ENCODE data around the gene NRDE2. TPM values are rescaled to one million over a fixed set of nuclear protein-coding genes. Genes with fewer than 3 reads are reported as not detected.

The NRDE2 gene
- total RNA-seq, 1 experiment from 2014 or later = 12.1 TPM

DNA sequence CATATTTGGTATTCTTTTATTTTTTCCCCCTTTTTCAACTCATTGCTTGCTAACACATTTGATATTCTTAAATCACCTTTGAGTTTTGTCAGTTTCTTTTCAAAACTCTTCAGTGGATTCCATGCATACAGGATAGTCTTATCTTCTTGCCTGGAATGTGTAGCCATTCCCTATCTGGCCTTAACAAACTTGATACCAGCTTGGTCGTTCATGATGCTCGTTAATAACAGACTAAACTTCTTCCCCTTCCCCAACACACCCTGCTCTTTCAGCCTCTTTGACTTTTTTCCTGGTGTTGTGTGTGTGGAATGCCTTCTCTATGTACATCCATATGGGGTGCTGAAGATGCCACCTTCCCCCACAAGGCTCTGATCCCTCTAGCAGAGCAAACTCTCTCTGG, 47.4 kb upstream of the NRDE2 start:
- Mint-ChIP-seq H3K4me1 (peaks cover 2% of the 10 kb centered on the region), H3K9me3 (no peaks in the 10 kb centered on the region), H3K4me3 (no peak overlapping the region), H3K27ac (no peak overlapping the region), H3K27me3 (ENCODE audit: low read depth) (no peaks in the 10 kb centered on the region; the same call in 1 of the 2 replicates), H3K36me3 (no peaks in the 10 kb centered on the region)
- ChIA-PET POLR2A (interaction anchor here (0.6 to 0.7 kb wide), 2 partner anchors 146 to 326 kb away, joined by 4 read pairs; no protein-coding TSS in a partner anchor), CTCF (interaction anchor here (0.7 to 1.0 kb wide), 2 partner anchors 188 to 379 kb away, joined by 3 read pairs; no protein-coding TSS in a partner anchor)
- ATAC-seq (no peak), DNase-seq (ENCODE audit: low spot score) (no peak)
- TF ChIP-seq KAT7 (CRISPR knock-in tag; IDR thresholded peaks at IDR 0.05; ENCODE audit: borderline replicate concordance) = no peak
- no peak for TF ChIP-seq NFATC4 (CRISPR knock-in tag; IDR thresholded peaks at IDR 0.05)
- no peak for TF ChIP-seq ETV6 (CRISPR knock-in tag; IDR thresholded peaks at IDR 0.05)
- no peak for TF ChIP-seq CREM (CRISPR knock-in tag; IDR thresholded peaks at IDR 0.05)
- no peak for TF ChIP-seq FOXK1 (CRISPR knock-in tag; IDR thresholded peaks at IDR 0.05)
- TF ChIP-seq, protein P1, sequence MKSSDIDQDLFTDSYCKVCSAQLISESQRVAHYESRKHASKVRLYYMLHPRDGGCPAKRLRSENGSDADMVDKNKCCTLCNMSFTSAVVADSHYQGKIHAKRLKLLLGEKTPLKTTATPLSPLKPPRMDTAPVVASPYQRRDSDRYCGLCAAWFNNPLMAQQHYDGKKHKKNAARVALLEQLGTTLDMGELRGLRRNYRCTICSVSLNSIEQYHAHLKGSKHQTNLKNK (CRISPR knock-in tag; IDR thresholded peaks at IDR 0.05) = no peak
- TF ChIP-seq ZNF232 (CRISPR knock-in tag; IDR thresholded peaks at IDR 0.05) = no peak
- TF ChIP-seq ELF4 (CRISPR knock-in tag; IDR thresholded peaks at IDR 0.05; ENCODE audit: low read depth) = no peak
- no peak for TF ChIP-seq ATF1 (CRISPR knock-in tag; IDR thresholded peaks at IDR 0.05)
- no peak for TF ChIP-seq NFE2L1 (CRISPR knock-in tag; IDR thresholded peaks at IDR 0.05)
- TF ChIP-seq, protein P2, sequence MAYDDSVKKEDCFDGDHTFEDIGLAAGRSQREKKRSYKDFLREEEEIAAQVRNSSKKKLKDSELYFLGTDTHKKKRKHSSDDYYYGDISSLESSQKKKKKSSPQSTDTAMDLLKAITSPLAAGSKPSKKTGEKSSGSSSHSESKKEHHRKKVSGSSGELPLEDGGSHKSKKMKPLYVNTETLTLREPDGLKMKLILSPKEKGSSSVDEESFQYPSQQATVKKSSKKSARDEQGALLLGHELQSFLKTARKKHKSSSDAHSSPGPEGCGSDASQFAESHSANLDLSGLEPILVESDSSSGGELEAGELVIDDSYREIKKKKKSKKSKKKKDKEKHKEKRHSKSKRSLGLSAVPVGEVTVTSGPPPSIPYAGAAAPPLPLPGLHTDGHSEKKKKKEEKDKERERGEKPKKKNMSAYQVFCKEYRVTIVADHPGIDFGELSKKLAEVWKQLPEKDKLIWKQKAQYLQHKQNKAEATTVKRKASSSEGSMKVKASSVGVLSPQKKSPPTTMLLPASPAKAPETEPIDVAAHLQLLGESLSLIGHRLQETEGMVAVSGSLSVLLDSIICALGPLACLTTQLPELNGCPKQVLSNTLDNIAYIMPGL (CRISPR knock-in tag; IDR thresholded peaks at IDR 0.05) = no peak
- TF ChIP-seq ESRRA (CRISPR knock-in tag; IDR thresholded peaks at IDR 0.05; ENCODE audit: borderline replicate concordance) = no peak
- TF ChIP-seq EMX1 (CRISPR knock-in tag; IDR thresholded peaks at IDR 0.05) = no peak
- no peak for TF ChIP-seq CREB1 (CRISPR knock-in tag; IDR thresholded peaks at IDR 0.05)
- no peak for TF ChIP-seq MXD4 (CRISPR knock-in tag; IDR thresholded peaks at IDR 0.05; ENCODE audit: borderline replicate concordance)
- TF ChIP-seq, protein P3, sequence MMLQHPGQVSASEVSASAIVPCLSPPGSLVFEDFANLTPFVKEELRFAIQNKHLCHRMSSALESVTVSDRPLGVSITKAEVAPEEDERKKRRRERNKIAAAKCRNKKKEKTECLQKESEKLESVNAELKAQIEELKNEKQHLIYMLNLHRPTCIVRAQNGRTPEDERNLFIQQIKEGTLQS (CRISPR knock-in tag; conservative IDR thresholded peaks at IDR 0.05) = no peak
- TF ChIP-seq, protein P4, sequence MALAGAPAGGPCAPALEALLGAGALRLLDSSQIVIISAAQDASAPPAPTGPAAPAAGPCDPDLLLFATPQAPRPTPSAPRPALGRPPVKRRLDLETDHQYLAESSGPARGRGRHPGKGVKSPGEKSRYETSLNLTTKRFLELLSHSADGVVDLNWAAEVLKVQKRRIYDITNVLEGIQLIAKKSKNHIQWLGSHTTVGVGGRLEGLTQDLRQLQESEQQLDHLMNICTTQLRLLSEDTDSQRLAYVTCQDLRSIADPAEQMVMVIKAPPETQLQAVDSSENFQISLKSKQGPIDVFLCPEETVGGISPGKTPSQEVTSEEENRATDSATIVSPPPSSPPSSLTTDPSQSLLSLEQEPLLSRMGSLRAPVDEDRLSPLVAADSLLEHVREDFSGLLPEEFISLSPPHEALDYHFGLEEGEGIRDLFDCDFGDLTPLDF (CRISPR knock-in tag; IDR thresholded peaks at IDR 0.05) = no peak
- no peak for TF ChIP-seq CBFB (CRISPR knock-in tag; IDR thresholded peaks at IDR 0.05; ENCODE audit: low read depth)

DNA sequence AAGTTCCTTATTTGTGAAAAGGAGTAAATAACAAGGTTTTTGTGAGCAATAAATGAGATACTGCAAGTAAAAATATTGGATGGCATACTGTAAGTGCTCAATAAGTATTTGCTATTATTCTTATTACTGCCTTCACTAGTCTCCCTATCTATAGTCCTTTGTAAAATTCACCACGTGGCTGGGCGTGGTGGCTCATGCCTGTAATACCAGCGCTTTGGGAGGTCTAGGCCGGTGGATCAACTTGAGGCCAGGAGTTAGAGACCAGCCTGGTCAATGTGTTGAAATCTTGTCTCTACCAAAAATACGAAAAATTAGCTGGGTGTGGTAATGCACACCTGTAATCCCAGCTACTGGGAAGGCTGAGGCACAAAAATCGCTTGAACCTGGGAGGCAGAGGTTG, 46.5 kb upstream of the NRDE2 start:
- no peak overlapping the region for H3K4me3 Mint-ChIP-seq
- POLR2A ChIA-PET = interaction anchor here (0.7 kb wide), 1 partner anchor 23 kb away, joined by 6 read pairs; no protein-coding TSS in a partner anchor
- H3K27me3 Mint-ChIP-seq (ENCODE audit: low read depth) = no peaks in the 10 kb centered on the region
- CTCF ChIA-PET = interaction anchor here (1.0 kb wide), 1 partner anchor 380 kb away, joined by 3 read pairs; no protein-coding TSS in a partner anchor
- no peaks in the 10 kb centered on the region for H3K4me1 Mint-ChIP-seq
- TF ChIP-seq, protein P5, sequence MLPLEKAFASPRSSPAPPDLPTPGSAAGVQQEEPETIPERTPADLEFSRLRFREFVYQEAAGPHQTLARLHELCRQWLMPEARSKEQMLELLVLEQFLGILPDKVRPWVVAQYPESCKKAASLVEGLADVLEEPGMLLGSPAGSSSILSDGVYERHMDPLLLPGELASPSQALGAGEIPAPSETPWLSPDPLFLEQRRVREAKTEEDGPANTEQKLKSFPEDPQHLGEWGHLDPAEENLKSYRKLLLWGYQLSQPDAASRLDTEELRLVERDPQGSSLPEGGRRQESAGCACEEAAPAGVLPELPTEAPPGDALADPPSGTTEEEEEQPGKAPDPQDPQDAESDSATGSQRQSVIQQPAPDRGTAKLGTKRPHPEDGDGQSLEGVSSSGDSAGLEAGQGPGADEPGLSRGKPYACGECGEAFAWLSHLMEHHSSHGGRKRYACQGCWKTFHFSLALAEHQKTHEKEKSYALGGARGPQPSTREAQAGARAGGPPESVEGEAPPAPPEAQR (CRISPR knock-in tag; IDR thresholded peaks at IDR 0.05) = no peak
- no peak for TF ChIP-seq NFYB (CRISPR knock-in tag; conservative IDR thresholded peaks at IDR 0.05; ENCODE audit: low read depth)
- TF ChIP-seq, protein P6, sequence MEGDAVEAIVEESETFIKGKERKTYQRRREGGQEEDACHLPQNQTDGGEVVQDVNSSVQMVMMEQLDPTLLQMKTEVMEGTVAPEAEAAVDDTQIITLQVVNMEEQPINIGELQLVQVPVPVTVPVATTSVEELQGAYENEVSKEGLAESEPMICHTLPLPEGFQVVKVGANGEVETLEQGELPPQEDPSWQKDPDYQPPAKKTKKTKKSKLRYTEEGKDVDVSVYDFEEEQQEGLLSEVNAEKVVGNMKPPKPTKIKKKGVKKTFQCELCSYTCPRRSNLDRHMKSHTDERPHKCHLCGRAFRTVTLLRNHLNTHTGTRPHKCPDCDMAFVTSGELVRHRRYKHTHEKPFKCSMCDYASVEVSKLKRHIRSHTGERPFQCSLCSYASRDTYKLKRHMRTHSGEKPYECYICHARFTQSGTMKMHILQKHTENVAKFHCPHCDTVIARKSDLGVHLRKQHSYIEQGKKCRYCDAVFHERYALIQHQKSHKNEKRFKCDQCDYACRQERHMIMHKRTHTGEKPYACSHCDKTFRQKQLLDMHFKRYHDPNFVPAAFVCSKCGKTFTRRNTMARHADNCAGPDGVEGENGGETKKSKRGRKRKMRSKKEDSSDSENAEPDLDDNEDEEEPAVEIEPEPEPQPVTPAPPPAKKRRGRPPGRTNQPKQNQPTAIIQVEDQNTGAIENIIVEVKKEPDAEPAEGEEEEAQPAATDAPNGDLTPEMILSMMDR (IDR thresholded peaks at IDR 0.05) = no peak
- no peak for TF ChIP-seq OVOL2 (CRISPR knock-in tag; IDR thresholded peaks at IDR 0.05; ENCODE audit: borderline replicate concordance)
- no peak for TF ChIP-seq CREM (CRISPR knock-in tag; IDR thresholded peaks at IDR 0.05)
- TF ChIP-seq JAZF1 (CRISPR knock-in tag; IDR thresholded peaks at IDR 0.05) = no peak
- TF ChIP-seq JUN (CRISPR knock-in tag; IDR thresholded peaks at IDR 0.05) = no peak
- H3K27ac Mint-ChIP-seq = no peak overlapping the region
- ATAC-seq = no peak
- H3K9me3 Mint-ChIP-seq = no peaks in the 10 kb centered on the region
- H3K36me3 Mint-ChIP-seq = no peaks in the 10 kb centered on the region
- DNase-seq (ENCODE audit: low spot score) = no peak
